22Rv1 (cell line): ENCODE measurements around the gene SGCD.

Experiments used
- ZFX ChIP-seq: fragments of 450-650 bp; IDR thresholded peaks from 2 replicates; pipeline ENCODE4 v1.6.1; 2017; ENCODE audit warnings: antibody characterized with exemption, borderline replicate concordance
- TF ChIP-seq, protein P1 (sequence below): fragments of 450-650 bp; IDR thresholded peaks from 2 replicates; pipeline ENCODE4 v1.5.1; 2017; ENCODE audit warnings: mild to moderate bottlenecking

DNA sequence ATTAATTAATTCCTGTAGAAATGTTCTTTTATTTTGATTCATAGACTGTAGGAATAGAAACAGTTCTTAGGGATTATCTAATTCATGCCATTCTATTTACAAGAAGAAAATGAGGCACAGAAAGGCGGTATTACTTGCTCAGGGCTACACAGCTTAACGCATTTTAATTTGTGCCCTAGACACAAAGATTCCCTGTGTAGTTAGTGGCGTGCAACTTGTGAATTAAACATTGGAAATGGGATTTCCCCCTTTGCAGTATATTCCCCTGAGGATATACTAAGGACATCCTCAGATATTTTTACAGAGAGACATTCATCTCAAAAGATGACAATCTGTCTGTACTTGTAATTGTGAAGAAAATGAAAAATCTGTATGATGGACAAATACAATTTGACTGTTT is 108.1 kb downstream of the SGCD start:
- TF ChIP-seq, protein P1, sequence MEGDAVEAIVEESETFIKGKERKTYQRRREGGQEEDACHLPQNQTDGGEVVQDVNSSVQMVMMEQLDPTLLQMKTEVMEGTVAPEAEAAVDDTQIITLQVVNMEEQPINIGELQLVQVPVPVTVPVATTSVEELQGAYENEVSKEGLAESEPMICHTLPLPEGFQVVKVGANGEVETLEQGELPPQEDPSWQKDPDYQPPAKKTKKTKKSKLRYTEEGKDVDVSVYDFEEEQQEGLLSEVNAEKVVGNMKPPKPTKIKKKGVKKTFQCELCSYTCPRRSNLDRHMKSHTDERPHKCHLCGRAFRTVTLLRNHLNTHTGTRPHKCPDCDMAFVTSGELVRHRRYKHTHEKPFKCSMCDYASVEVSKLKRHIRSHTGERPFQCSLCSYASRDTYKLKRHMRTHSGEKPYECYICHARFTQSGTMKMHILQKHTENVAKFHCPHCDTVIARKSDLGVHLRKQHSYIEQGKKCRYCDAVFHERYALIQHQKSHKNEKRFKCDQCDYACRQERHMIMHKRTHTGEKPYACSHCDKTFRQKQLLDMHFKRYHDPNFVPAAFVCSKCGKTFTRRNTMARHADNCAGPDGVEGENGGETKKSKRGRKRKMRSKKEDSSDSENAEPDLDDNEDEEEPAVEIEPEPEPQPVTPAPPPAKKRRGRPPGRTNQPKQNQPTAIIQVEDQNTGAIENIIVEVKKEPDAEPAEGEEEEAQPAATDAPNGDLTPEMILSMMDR, result no peak
- TF ChIP-seq ZFX, result no peak
